DMS79 (cell line): ENCODE measurements around the gene ITGA11.

ENCODE experiments used
- DNase-seq: peaks from one replicate; lab custom pipeline; 2025; lab: John Stamatoyannopoulos, UW

Gene ITGA11, protein sequence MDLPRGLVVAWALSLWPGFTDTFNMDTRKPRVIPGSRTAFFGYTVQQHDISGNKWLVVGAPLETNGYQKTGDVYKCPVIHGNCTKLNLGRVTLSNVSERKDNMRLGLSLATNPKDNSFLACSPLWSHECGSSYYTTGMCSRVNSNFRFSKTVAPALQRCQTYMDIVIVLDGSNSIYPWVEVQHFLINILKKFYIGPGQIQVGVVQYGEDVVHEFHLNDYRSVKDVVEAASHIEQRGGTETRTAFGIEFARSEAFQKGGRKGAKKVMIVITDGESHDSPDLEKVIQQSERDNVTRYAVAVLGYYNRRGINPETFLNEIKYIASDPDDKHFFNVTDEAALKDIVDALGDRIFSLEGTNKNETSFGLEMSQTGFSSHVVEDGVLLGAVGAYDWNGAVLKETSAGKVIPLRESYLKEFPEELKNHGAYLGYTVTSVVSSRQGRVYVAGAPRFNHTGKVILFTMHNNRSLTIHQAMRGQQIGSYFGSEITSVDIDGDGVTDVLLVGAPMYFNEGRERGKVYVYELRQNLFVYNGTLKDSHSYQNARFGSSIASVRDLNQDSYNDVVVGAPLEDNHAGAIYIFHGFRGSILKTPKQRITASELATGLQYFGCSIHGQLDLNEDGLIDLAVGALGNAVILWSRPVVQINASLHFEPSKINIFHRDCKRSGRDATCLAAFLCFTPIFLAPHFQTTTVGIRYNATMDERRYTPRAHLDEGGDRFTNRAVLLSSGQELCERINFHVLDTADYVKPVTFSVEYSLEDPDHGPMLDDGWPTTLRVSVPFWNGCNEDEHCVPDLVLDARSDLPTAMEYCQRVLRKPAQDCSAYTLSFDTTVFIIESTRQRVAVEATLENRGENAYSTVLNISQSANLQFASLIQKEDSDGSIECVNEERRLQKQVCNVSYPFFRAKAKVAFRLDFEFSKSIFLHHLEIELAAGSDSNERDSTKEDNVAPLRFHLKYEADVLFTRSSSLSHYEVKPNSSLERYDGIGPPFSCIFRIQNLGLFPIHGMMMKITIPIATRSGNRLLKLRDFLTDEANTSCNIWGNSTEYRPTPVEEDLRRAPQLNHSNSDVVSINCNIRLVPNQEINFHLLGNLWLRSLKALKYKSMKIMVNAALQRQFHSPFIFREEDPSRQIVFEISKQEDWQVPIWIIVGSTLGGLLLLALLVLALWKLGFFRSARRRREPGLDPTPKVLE

DNA sequence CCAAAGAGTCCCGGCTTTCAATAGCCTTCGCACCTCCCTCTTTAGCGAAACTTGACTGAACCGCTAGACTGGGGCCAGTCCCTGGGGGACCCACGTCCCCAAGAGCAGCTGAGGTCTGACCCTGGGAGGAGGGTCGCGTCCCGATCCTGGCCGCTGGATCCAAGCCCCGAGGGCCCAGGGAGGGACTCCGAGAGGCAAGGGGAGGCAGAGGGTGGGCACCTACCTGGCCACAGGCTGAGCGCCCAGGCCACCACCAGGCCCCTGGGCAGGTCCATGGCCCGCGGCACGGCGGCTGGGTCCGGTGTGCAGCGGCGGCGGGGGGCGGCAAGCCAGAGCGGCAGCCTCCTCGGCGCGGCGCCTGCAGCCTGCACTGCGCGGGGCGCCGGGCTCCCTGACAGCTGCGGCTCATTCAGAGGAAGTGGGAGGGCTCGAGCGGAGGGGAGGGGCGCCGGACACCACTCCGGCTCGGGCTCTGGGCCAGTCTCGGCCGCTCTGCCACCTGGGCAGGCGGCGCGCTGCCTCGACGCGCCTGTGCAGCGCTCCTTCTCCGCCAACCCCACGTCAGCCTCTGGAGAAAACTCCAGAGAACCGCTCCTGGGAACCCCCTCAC lies at the start of gene ITGA11:
ITGA11 (minus strand) TSS at position 372 of the 610 bp plus-strand sequence; CDS start at position 275, 97 bp downstream.
- no peak for DNase-seq

DNA sequence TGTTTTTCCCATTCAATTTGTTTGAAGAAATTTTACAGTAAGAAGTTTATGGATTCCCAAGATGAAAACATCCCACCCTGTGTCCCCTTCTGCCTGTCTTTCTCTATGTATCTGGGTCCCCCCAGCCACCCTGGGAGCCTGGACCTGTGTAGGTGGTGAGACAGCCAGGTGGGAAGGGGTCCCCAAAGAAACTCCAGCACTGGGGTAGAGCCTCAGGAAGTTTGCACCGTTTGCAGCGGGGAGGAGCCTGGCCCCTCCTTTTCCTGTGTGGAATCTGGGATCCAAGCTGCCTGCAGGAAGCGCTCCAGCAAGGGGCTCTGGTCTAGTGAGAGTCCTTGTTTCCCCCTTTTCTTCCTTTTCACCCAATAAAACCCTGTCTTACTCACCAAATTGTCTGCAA lies 49.4 kb upstream of the ITGA11 start:
- no peak for DNase-seq

DNA sequence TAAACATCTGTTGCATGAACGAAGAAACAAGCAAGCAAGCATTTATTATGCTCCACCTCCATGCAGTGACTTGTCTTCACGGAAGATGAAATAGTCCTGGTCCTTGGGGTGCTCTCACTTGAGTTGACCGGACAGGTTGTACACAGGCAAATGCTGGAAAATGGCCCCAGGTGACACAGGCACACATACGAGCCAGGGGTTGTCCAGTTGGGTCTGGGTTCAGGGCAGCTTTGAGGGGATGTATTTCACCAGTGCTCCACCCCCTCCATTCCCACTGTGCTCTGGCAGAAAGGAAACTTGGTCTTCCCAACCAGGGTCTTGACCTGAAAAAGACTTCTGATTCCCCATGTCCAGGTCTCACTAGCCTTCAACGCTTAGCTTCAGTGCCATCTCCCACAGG lies 48.3 kb upstream of the ITGA11 start:
- no peak for DNase-seq

DNA sequence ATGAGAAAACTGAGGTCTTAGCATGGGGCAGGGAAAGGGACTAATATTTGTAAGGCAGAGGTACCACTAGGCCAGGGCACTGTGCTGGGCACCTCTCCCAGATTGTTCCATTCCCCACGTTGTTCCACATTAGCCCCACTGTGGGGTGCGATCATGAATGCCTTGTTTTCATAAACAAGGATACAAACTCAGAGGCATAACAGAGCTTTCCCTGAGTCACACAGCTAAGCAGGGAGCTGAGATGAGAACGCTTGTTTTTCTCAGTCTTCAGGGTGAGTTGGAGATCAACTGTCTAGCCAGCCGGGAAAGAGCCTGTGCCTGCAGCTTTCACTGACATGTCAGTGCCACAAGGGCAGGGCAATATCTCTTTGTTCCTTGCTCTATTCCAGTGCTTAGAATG lies 47.9 kb upstream of the ITGA11 start:
- DNase-seq = no peak

DNA sequence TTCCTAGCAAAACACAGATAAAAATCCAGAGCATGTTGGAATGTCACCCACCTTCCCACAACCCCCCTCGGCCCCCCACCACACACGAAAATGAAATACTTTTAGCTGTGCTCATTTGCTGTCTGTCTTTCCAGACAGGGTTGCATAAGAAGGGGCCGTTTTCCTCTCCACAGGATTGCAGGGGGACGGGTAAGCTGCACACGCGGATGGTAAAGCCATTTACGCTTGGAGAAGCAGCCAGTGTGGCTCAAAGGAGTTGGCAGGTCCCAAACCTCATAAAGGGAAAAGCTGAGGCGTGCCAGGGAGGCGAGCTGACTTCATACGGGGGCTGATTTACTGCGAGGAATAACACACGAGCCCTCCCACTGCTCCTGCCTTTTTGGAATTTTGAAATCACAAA lies 47.4 kb upstream of the ITGA11 start:
- DNase-seq = no peak

DNA sequence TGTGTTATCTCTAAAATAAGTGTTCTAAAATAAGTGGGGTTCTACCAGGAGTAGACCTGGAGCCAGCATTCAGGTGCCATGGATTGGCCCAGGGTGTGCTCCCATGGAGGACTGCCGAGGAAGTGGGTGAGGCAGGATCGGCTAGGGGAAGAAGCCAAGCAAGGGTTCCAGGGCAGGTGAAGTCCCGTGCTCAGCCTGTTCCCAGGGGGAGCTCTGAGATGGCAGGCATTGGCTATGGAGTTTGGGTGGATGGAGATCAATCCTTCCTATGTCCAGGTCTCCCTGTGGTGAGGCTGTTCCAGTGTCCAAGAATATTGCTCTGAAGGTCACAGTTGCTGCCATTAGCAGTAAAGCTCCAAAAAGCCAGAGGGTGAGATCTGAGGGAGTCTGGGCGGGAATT lies 46.9 kb upstream of the ITGA11 start:
- DNase-seq = no peak

DNA sequence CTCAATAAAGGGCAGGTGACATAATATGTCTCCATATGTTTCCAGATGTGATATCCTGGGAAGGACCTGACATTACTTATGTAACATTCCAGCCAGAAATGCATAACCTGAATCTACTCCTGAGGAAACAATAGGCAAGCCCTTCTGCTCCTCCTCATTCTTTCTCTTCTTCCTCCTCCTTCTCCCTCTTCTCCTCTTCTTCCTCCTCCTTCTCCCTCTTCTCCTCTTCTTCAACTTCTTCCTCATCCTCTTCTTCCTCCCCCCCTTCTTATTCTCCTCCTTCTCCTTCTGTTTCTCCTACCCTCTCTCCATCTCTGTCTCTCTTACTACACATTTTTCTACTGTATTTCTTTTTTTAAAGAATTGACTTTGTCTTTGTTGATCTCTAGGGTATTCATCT lies 43.5 kb upstream of the ITGA11 start:
- no peak for DNase-seq

DNA sequence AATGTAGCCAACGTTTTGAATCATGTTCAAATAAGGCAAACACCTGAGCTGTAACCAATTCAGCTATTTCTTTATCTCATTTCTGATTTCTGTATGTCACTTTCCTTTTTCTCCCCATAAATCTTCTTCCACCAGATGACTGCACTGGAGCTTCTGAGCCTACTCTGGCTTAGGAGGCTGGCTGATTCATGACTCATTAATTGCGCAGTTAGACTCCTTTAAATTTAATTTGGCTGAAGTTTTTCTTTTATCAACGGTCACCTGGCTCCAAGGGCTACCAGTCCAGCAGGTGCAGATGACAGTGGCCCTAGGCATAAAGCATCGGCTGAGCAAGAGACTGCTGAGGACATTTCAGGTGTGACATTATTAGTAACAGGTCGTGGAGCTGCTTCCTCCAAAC lies 39.6 kb upstream of the ITGA11 start:
- DNase-seq = no peak

DNA sequence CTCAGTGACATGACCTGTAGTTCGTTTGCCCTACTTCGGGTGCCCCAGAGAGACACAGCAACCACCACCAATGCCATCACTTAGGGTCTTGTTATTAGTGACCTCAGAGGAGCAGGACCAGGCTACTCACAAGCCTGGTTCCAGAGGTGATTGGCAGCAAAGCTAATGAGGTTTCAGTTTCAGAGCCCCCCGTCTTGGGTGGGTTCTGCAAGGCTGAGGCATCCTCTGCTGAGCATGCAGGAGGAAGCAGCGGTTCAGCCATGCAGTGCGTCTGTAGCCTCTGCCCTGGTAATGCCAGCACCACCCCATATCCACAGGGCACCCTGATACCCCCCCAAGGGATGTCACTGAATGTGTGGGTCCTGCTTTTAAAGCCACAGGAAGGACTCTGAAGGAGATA lies 39.0 kb upstream of the ITGA11 start:
- no peak for DNase-seq

DNA sequence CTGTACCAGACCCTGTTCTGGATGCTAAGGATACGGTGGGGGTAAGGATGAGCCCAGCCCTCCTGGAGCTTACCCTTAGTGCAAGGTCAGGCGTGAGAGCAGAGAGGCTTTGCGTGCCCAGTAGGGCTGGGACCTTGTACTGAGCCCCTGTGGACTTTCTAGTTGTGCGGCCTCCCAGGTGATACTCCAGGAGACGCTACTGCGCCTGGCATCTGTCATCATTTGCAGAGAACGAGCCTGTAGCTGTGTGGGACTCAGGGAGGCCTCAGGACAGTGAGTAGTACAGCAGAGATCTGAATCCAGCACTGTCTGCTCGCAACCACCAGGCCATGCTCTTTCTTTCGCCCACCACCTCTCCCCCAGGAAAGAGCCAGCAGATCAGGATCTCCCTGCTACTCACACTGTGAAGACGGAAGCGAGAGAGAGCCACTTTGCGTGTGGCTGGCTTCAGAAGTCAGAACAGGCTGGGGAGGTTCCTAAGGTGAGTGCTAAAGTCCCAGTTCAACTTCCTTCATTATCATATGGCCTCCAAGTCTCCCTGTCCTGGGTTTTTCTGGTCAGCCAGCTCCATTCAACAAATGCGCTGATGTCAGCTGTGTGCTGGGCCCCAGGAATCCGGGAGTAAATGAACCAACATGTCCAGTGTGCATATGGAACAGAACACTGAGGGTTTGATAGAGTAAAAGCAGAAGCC lies 38.2 kb upstream of the ITGA11 start:
- no peak for DNase-seq

DNA sequence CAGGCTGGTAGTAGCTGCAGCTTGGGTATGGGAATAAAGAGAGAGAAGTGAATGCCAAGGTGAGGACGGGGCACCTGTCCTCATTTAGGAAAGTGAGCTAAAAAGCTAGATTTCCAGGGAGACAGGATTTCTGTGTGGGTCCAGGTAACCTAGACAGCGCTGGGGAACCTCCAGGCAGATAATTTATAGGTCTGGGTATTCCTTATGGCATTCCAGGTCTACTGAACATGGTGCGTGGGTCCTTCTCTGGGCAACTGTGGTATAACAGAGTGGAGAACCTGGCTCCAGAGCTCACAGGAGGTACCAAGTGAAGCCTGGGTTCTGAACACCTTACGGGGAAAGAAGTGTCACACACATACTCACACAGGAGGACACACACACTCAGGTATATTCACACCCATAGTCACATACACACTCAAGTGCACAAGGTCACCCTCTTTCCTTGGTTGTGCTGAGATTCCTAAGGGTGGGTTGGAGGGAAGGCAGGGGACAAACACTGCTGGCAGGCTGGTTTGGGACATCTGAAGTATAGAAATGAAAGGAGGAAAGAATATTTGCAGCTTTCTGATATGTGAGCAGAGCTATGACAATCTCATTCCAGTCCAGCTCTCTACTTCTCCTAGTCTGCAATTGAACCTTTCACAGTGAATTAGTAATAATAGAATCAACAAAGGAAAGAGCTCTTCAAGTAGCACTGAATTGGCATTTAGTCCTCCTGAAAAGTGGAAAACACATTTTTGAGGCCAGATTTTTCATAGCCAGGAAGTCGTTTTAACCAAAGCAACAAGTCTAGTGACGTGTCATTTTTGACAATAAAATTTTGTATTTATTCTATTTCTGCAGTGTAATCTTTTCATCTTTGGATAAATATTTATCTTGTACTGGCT lies 37.4 kb upstream of the ITGA11 start:
- no peak for DNase-seq

DNA sequence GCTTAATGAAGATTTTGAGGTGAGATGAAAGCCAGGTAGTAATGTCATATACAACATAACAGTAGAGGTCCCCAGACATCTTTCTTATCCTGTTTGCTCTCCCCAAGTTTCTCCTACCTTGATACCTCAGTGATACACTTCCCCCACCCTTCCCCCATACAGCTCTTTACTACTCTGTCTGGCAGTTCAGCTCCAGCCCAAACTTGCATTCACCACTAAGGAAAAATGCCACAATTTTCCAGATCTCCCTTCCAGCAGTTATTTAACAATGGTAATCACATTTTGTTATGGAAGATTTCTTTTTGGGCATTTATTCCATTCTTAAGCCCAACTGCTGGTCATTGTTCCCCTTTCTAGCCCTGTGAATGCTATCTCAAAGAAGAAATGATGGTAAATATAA lies 34.9 kb upstream of the ITGA11 start:
- DNase-seq = no peak

DNA sequence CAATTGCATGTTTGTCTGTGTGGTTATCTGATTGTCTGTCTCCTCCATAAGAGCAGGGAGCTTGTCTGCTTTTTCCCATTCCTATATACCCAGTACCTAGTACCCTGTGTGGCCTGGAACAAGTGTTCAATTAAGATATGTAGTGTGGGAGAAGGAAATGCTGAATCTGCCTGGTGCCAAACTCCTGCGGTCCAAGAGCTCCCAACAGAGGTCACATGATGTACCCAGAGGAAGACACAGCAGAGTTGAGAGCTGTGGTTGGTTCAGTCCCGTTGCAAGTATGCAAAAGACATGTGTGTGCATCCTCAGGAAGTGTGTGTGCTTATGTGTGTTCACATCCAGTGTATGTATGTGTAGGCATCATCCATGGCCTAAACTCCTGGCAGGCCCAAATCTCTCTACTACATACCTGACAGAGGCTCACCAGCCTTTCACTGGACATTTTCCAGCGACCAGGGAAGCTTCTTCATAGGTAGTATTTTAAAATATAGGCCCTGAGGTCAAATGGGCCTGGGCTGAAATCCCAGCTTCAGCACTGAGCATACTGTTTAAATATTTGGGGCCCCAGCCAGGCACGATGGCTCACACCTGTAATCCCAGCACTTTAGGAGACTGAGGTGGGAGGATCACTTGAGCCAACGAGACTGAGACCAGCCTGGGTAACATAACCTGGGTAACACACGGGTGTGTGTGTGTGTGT lies 34.0 kb upstream of the ITGA11 start:
- DNase-seq = no peak

DNA sequence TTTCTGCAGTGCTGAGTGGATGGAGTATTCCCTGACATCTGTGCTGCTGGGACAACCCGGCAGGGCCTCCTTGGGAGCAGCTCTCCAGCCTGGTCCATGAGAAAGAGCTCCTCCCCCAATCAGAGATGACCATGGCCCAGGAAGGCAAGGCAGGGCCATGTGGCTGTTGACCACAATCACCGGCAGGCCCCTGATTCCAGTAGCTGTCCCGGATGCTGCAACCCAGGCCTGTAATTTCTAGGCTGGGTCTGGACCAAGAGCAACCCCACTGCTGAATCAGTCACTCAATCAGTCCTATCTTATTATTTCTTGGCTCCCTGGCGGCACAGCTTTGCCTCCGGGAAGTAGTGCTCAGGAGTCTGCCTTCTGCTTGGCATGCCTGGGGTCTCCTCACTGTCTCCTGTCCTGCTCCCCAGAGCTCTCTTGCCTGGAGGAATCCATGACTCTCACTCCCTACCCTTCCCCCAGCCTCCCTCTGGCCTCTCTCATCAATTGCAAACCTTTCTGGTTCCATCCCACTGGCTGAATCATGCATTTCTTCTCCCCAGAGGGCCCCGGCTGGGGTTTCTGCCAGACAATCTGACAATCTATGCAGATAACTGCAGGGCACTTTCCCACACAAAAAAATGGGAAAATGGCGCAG lies 32.6 kb upstream of the ITGA11 start:
- DNase-seq = no peak

DNA sequence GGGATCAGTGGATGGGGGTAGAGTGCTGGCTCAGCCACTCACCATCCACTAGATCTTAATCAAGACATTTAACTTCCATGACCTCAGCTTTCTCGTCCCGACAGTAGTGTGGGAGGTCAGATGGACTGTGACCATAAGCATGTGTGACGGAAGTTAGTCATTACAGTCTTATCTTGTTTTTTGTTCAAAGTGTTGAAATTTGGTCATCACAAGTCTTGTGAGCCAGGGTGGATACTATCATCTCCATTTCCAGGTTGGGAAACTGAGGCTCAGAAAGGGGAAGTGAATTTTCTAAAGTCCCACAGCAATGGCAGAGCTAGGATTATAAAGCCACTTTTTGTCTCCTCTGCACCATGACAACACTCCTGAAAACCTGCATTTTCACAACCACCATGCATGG lies 32.0 kb upstream of the ITGA11 start:
- no peak for DNase-seq

DNA sequence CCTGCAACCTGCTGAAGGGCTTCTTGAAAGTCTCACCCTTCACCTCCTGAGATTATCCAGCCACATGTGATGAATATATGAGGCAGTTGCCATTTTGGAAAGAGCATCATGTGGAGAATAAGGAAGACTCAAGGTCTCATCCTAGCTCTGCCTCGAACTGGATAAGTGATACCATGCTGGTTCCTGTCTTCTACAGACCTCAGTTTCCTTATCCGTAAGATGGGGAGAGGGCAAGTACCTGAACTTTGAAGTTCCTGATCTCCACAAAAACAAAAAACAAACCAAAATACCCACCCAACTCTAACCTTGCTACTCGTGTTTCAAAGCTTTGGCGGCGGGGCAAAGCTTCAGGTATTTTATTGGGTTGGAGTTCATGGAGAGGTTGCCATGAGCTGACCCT lies 31.5 kb upstream of the ITGA11 start:
- no peak for DNase-seq

DNA sequence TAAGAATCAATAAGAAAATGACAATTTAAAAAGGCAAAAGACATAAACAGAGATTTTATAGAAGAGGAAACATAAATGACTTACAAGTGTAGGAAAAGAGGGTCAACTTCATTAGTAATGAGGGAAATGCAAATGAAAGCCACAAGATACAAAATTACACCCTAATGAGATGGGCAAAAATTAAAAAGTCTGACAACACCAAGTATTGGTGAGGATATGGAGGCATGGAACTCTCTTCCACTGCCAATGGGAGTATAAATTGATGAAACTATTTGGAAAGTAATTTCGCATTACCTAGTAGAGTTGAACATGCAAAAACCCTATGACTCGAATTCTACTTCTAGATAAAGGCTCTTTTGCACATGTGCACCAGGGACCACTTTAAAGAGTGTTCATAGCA lies 28.2 kb upstream of the ITGA11 start:
- DNase-seq = no peak

DNA sequence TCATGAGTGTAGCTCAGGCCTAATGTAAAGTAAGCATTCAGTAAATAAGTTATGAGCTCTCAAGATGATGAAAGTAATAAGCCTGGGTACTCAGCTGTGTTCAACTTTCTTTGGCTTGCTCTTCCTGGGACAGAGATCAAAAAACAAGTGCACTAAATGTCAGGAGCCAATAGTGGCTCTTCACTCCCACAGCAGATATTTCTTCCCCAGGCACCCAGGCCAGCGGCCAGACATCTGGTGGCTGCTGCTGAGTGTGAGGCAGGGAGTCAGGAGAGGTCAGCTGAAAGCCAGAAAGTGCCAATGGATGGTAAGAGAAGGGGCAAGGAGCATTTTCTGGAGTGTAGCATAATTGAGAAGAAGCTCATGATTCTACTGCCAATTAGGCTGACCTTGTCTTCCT lies 18.2 kb upstream of the ITGA11 start:
- no peak for DNase-seq

DNA sequence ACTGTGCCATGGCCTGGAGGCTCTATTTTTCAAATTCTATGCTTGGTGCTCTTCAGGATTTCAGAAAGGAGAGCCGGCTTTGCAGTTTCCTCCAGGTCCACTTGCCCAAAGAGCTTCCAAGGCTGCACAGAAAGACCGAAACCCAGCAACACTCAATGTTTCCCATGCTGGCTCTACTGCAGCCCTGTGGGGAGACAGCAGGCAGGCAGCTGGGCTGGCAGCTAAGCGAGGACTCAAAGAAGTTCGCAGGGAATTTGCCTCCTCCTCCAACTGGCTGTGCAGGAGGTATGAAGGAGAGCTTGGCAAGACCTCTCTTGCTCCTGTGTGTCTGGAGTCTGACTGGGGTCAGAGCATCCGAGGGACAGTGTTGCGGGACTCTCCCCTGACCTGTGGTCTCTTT lies 17.4 kb upstream of the ITGA11 start:
- no peak for DNase-seq
